GM12891 (cell line): ENCODE results near the gene DRAM1.

Experiments
- POLR2A ChIP-seq: IDR thresholded peaks from 2 replicates; pipeline ENCODE4 v1.6.1; 2011; ENCODE audit warnings: low read depth, low read length, control low read depth
- POLR2AphosphoS5 ChIP-seq: IDR thresholded peaks from 2 replicates; pipeline ENCODE4 v1.6.1; 2011; ENCODE audit warnings: low read depth, low read length, control low read depth
- TAF1 ChIP-seq: IDR thresholded peaks from 2 replicates; pipeline ENCODE4 v1.6.1; 2011; ENCODE audit warnings: low read depth, low read length, control low read depth

DNA sequence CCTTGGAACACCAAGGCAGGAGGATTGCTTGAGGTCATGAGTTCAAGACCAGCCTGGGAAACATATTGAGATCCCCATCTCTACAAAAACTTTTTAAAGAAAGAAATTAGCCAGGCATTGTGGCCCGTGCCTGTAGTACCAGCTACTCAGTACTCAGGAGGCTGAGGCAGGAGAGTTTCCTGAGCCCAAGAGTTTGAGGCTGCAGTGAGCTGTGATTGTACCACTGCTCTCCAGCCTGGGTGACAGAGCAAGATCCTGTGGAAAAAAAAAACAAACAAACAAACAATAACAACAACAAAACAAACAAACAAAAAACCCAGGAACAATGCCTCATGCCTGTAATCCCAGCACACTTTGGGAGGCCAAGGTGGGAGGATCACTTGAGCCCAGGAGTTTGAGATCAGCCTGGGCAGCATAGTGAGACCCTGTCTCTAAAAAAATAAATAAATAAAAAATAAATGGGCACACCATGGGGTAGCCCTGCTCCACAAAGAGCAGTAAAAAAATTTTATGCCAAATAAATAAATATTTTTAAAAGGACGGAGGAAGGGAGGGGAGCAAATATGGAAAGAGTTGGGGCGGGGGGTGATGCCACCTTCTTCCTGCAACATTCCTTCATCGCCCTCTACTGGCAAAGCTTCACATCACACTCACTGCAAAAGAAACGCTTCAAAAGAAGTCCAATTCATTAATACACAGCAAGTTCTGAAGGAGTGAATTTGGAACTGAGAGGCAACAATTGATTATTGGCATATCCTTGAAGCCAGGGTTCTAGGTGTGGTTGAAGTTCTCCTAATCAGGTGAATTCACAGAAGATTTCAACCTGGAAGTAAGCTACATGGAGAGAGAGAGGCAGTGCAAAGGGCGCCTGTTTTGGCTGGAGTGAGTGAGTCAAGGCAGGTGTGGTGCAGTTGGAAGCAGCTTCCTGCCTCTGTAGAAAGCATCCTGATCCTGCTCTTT lies 37.8 kb upstream of the DRAM1 start:
- no peak for TF ChIP-seq POLR2A
- no peak for TF ChIP-seq POLR2AphosphoS5
- TF ChIP-seq TAF1 = no peak
